ENCODE results near the gene DAP. TPM values are rescaled to one million over a fixed set of nuclear protein-coding genes. Genes with fewer than 3 reads are reported as not detected.
"Not testable (repeated sequence)": the region's sequence is repeated elsewhere in the genome, so short reads cannot be mapped to it uniquely, and the experiment has no call there.

Gene DAP
- total RNA-seq, 1 experiment from 2014 or later = 95.9 TPM

DNA sequence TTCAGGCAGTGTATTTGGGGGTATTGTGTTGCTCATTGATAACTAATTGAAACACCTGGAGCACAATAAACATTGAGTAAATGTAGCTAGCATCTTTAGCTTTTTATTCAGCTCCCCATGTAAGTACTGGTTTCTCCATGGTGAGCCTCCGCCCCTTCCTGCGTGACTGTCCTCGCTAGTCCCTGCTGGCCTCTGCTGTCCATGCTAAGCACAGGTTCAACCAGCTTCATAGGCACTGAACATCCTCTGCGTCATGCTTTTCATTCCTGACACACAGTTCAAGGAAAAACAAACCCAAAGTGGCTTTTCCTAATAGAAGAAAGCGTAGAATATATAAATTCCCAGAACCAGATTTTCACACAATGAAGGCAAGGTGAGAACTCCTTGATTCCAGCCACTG lies 27.3 kb upstream of the DAP start:
- ChIA-PET CTCF (no interaction called here), POLR2A (ENCODE audit: low non-redundant PET) (no interaction called here)
- no peaks in the 10 kb centered on the region for H3K9me3 ChIP-seq (ENCODE audit: low read depth, low read length, poor library complexity, severe bottlenecking)
- no peaks in the 10 kb centered on the region for H3K36me3 ChIP-seq (ENCODE audit: insufficient read depth, low read length, poor library complexity, severe bottlenecking)
- TF ChIP-seq CTCF (conservative IDR thresholded peaks at IDR 0.05; ENCODE audit: low read depth, low read length) (no peak), EZH2 (IDR thresholded peaks at IDR 0.05; ENCODE audit: borderline replicate concordance, low read depth, low read length, poor library complexity, severe bottlenecking) (no peak)
- H3K27ac ChIP-seq (ENCODE audit: low read depth, low read length, poor library complexity, severe bottlenecking) = no peak overlapping the region
- DNase-seq (ENCODE audit: low spot score) = no peak
- intact Hi-C loops (cut with micrococcal nuclease; ENCODE audit: unreplicated experiment) = no loop called here
- BruUV-seq (replicated peaks) = no TSS peak
- H3K4me1 ChIP-seq (ENCODE audit: insufficient read depth, low read length, poor library complexity, severe bottlenecking) = no peaks in the 10 kb centered on the region
- H3K27me3 ChIP-seq (replicated peaks; ENCODE audit: insufficient read depth, low read depth, low read length, poor library complexity) = no peaks in the 10 kb centered on the region
- H3K4me3 ChIP-seq (ENCODE audit: low read depth, low read length, poor library complexity, severe bottlenecking) = no peak overlapping the region

- ChIA-PET CTCF (no interaction called here), POLR2A (ENCODE audit: low non-redundant PET) (no interaction called here)
- Histone ChIP-seq H3K9me3 (ENCODE audit: low read depth, low read length, poor library complexity, severe bottlenecking) (no peaks in the 10 kb centered on the region), H3K4me3 (ENCODE audit: low read depth, low read length, poor library complexity, severe bottlenecking) (no peak overlapping the region), H3K4me1 (ENCODE audit: insufficient read depth, low read length, poor library complexity, severe bottlenecking) (no peaks in the 10 kb centered on the region), H3K27ac (ENCODE audit: low read depth, low read length, poor library complexity, severe bottlenecking) (no peak overlapping the region), H3K36me3 (ENCODE audit: insufficient read depth, low read length, poor library complexity, severe bottlenecking) (no peaks in the 10 kb centered on the region), H3K27me3 (replicated peaks; ENCODE audit: insufficient read depth, low read depth, low read length, poor library complexity) (no peaks in the 10 kb centered on the region)
- no TSS peak for BruUV-seq (replicated peaks)
- no peak for DNase-seq (ENCODE audit: low spot score)
- TF ChIP-seq CTCF (conservative IDR thresholded peaks at IDR 0.05; ENCODE audit: low read depth, low read length) (no peak), EZH2 (IDR thresholded peaks at IDR 0.05; ENCODE audit: borderline replicate concordance, low read depth, low read length, poor library complexity, severe bottlenecking) (no peak)
- intact Hi-C loops (cut with micrococcal nuclease; ENCODE audit: unreplicated experiment) = no loop called here
Observed at GRCh38 chr5:10786835-10787234, 25.8 kb upstream of the DAP start.

GRCh38 chr5:10780208-10780607 lies 19.2 kb upstream of the DAP start:
- intact Hi-C loops (cut with micrococcal nuclease; ENCODE audit: unreplicated experiment); H3K4me3 ChIP-seq (ENCODE audit: low read depth, low read length, poor library complexity, severe bottlenecking); BruUV-seq (replicated peaks); CTCF ChIA-PET; DNase-seq (ENCODE audit: low spot score); POLR2A ChIA-PET (ENCODE audit: low non-redundant PET); H3K4me1 ChIP-seq (ENCODE audit: insufficient read depth, low read length, poor library complexity, severe bottlenecking); H3K9me3 ChIP-seq (ENCODE audit: low read depth, low read length, poor library complexity, severe bottlenecking); H3K27ac ChIP-seq (ENCODE audit: low read depth, low read length, poor library complexity, severe bottlenecking); H3K36me3 ChIP-seq (ENCODE audit: insufficient read depth, low read length, poor library complexity, severe bottlenecking); H3K27me3 ChIP-seq (replicated peaks; ENCODE audit: insufficient read depth, low read depth, low read length, poor library complexity): not testable (repeated sequence)

DNA sequence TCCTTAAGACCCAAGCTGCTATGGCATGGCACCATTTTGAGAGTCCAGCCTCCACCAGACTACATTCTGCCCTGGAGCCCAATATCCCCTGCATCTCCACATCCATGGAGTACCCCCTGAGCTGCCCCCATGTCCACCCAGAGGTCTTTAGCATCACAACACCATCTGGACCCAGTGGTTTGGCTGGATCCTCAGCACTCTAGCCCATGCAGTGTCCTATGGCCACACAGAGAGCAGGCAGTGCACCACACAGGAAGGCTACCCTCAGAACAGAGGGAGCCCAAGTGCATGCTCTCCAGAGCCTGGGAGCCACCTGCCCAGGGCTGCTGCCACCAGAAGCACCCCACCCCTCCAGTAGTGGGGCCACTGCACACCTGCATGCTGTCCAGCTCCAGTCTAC lies 18.6 kb upstream of the DAP start:
- no peak overlapping the region for H3K27ac ChIP-seq (ENCODE audit: low read depth, low read length, poor library complexity, severe bottlenecking)
- H3K27me3 ChIP-seq (replicated peaks; ENCODE audit: insufficient read depth, low read depth, low read length, poor library complexity) = no peaks in the 10 kb centered on the region
- no peaks in the 10 kb centered on the region for H3K9me3 ChIP-seq (ENCODE audit: low read depth, low read length, poor library complexity, severe bottlenecking)
- DNase-seq (ENCODE audit: low spot score) = no peak
- POLR2A ChIA-PET (ENCODE audit: low non-redundant PET) = no interaction called here
- TF ChIP-seq CTCF (conservative IDR thresholded peaks at IDR 0.05; ENCODE audit: low read depth, low read length) (no peak), EZH2 (IDR thresholded peaks at IDR 0.05; ENCODE audit: borderline replicate concordance, low read depth, low read length, poor library complexity, severe bottlenecking) (no peak)
- BruUV-seq (replicated peaks) = no TSS peak
- CTCF ChIA-PET = no interaction called here
- no peak overlapping the region for H3K4me3 ChIP-seq (ENCODE audit: low read depth, low read length, poor library complexity, severe bottlenecking)
- no peaks in the 10 kb centered on the region for H3K36me3 ChIP-seq (ENCODE audit: insufficient read depth, low read length, poor library complexity, severe bottlenecking)
- H3K4me1 ChIP-seq (ENCODE audit: insufficient read depth, low read length, poor library complexity, severe bottlenecking) = no peaks in the 10 kb centered on the region
- intact Hi-C loops (cut with micrococcal nuclease; ENCODE audit: unreplicated experiment) = no loop called here

Measured in A673 (cell line).